ENCODE data around the gene IDH3B.

The IDH3B gene

DNA sequence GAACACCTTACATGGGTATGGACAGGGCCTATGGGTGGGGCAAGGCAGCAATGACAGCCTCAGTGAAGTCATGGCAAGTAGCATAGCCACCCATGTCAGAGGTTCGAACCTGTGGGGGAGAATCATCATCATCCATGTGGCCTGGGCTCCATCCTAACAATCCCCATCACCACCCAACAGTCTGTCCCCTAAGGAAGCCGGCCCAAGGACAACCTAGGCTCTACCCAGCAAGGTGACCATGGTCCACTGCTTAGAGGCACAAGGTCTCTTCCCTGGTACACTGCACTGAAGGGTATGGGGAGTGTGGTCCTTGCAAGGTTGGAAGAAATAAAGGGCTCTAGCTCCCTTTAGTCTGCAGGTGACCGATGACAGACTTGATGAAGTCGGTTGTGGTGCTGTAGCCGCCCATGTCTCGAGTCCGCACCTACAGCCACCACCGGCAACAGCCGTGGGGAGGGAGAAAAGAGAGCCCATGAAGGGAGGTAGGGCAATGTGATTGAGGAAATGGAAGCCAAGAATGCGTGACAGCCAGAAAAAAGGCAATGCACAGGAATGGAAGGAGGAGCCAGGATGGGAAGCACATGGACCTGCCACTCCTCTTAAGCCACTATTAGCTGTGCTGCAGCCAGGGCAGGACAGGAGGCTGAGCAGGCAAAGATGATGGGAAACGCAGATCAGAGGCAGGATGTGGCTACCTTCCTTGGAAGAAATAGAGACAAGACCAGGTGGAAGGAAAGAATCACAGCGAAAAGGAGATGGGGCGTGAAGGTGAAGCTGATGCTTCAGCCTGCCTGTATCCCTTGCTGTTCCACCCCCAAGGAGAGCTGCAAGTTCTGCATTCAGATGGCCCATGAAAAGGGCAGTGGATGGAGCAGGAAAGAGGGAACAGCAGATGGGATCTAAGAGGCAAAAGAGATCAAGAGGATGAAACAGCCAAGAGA lies 5.3 kb downstream of the IDH3B start:
- DNase-seq, result no peak

DNA sequence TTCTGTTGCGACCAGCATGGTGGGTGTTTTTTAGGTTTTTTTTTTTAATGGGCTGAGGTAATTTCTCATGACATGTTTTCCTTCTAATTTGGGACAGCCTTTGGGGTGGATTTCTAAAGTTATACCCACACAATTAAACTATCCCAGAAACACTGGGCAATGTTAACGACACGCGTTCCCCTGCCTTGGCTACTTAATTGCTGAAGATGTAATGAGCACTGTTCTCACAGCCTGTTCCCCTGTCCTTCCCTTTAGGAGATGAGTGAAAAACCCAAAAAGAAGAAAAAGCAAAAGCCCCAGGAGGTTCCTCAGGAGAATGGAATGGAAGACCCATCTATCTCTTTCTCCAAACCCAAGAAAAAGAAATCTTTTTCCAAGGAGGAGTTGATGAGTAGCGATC lies 6.3 kb downstream of the IDH3B start:
- no peak for DNase-seq

DNA sequence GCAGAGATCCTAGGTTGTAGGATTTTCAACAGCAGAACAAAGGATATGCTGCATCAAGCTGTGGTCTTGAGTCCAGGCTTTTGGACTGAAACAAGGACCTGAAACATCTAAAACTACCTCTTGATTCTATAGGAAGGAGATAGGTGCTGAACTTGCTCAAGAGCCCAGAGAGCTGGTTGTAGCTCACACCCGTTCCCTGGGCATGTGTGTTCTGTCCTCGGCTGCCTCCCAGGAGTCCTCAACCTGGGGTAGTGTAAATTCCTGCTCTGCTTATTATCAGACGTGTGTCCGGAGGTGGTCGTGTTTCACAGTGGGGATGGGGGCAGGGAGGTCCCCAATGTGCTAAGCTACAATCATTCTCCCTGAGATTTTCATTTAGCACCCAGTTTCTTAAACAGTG lies 6.8 kb downstream of the IDH3B start:
- no peak for DNase-seq

DNA sequence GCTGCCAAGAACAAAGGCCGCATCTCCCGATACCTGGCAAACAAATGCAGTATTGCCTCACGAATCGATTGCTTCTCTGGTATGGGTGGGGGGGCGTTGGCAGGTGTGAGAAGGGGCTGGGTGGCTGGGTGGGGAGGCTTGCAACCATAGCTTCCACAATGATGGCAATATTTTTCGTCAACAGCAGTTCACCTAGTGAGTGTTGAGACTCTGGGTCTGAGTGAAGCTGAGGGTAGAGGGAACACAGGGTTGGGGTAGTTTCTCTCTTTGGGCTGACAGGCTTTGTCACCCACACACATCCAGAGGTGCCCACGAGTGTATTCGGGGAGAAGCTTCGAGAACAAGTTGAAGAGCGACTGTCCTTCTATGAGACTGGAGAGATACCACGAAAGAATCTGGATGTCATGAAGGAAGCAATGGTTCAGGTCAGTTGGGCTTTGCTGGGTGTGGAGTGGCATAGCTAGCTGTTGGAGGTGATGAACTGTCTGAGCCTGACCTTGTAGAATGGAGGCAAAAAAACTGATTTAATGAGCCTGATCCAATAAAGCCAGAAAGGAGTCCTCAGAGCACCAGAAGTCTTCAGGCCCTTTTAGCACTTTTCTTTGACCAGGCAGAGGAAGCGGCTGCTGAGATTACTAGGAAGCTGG lies 7.4 kb downstream of the IDH3B start:
- no peak for DNase-seq

DNA sequence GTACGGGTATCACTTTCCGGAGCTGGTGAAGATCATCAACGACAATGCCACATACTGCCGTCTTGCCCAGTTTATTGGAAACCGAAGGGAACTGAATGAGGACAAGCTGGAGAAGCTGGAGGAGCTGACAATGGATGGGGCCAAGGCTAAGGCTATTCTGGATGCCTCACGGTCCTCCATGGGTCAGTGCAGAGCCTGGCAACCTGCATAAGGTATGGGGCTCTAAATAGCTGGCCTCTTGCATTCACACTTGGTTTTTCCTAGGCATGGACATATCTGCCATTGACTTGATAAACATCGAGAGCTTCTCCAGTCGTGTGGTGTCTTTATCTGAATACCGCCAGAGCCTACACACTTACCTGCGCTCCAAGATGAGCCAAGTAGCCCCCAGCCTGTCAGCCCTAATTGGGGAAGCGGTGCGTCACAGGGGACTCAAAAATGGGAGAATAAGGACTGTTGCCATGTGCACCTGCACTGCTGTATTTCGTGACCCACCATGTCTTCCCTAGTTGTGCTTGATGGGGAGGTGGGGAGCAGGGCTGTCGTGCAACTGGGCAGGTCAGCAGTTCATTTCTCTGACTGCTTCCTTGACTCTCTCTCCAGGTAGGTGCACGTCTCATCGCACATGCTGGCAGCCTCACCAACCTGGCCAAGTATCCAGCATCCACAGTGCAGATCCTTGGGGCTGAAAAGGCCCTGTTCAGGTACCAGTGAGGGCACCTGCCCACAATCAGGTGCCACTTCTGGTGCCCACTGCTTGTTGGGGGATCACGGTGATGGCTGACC lies 8.5 kb downstream of the IDH3B start:
- no peak for DNase-seq

DNA sequence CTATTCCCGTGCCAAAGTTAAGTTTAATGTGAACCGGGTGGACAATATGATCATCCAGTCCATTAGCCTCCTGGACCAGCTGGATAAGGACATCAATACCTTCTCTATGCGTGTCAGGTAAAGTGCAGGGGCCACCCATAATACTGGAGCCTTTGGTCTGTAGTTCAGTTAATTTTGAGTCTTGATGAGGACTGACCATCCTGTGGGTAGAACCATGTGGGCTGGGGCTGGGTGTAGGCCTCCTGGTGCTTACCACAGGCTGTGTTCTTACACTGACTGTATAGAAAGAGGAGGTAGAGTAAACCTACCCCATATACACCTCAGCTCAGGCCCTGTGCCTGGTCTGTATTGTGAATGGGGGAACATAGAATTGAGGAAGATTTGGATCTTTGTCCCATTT lies 9.2 kb downstream of the IDH3B start:
- DNase-seq, result no peak

DNA sequence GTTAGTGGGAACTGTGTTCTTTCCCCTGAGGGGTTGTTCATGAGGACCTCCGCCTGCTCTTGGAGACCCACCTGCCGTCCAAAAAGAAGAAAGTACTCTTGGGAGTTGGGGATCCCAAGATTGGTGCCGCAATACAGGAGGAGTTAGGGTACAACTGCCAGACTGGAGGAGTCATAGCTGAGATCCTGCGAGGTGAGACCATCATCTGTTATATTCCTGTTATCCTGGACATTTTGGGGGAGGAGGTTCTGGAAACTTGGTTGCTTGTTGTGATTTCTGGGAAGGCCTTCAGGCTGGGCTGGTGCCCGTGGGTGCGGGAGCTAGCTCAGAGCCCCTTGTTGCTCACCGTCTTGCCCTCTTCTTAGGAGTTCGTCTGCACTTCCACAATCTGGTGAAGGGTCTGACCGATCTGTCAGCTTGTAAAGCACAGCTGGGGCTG lies 9.6 kb downstream of the IDH3B start:
- no peak for DNase-seq

DNA sequence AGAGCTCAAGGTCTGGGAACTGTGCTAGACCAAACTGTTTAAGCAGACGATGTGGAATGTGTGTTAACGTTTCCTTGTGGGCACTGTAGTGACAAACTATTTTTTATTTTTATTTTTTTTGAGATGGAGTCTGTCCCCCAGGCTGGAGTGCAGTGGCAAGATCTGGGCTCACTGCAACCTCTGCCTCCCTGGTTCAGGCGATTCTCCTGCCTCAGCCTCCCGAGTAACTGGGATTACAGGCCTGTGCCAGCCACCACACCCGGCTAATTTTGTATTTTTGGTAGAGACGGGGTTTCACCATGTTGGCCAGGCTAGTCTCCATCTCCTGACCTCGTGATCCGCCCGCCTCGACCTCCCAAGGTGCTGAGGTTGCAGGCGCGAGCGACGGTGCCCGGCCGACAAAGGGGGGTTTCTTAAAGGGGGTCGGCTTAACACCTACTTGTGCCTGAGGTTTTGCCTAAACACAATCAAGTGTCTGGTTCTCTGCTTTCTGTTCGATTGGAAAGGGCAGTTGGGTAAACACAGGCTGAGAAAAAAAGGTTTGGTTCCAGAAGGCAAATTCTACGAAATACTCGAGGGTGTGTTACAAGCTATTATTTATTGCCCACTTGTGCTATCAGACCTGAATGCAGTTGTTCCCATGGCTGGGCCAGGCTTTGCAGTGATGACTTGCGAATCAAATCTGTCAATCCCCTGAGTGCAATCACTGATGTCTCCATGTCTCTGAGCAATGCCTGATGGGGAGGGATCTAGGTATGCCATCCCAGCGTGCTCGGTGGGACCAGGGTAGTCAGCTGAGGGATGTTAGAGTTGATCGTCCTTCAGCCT lies 10.2 kb downstream of the IDH3B start:
- DNase-seq, result no peak

DNA sequence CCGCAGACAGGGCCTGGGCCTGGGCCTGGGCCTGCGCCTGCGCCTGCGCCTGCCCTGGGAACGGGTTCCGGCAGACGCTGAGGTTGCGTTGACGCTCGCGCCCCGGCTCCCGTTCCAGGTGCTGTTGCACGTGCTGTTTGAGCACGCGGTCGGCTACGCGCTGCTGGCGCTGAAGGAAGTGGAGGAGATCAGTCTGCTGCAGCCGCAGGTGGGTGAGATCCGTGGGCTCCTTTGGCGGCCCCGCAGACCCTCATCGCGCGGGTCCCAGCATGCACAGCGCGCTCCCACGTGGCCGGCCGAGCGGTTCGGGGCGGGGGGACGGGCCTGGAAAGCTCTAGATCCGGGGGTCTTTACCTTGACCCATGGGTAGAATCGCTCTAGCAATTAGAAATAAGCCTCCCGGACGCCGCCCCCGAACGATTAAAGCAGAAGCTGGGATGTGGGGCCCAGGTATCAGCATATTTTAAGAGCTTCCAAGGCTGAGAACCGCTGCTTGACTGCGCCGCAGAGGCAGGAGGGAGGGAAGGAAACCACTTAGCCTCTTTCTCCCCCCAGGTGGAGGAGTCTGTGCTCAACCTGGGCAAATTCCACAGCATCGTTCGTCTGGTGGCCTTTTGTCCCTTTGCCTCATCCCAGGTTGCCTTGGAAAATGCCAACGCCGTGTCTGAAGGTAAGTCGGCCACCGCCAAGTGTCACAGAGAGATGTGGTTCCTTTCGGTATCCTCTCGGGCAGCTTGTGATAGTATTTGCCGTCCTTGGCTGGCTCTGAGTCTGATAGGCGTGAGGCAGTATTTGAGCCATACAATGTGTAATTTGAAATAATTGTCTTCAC lies 11.1 kb downstream of the IDH3B start:
- peak in 43 of 56 donors; percentile 19 to 83 (median 71) for DNase-seq

DNA sequence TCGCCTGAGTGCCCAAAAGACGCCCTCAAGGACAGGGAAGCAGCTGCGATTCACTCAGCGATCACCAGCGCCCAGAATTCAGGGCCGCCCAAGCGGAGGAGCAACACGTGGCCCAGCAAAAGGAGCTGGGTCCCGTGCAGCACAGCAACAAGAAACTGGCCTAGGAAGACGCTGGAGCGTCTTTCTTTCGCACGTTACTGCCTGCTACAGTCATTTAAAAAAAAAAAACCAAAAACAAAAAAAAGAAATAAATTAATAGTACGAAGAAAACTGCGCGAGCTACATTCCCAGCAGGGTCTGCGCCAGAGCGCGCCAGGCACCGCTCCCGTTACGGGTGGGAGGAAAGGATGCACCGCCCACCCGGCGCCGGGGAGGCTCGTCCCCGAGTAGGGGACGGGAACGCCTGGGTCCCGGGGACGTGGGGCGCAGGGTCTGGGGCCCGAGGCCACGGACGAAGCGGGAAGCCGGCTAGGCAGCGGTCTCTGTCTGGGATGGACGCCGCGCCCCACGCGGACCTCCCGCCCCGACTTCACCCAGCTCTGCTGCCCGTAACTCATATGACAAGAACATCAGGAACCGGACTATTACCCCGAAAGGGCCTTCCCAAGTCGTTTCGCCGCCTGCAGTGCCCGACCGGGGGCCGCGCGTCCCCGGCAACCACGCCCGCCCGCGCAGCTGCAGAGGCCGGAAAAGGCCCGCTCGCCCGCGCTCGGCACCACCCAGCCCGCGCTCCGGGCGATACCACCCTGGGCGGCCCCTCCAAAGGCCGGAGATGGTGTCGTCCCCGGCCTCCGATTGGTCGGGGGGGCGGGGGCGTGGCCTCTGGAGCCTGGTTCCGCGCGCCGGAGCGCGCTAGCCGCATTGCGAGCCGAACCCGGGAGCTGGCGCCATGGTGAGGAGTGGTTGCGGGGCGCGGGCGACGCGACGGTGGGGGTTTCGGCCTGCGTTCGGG lies 12.0 kb downstream of the IDH3B start, which contains the start of gene NOP56:
NOP56 (plus strand) TSS at position 861 of the 952 bp plus-strand sequence; CDS start at position 890, 29 bp downstream.
- DNase-seq, result peak; percentile 18 to 96 (median 90)

DNA sequence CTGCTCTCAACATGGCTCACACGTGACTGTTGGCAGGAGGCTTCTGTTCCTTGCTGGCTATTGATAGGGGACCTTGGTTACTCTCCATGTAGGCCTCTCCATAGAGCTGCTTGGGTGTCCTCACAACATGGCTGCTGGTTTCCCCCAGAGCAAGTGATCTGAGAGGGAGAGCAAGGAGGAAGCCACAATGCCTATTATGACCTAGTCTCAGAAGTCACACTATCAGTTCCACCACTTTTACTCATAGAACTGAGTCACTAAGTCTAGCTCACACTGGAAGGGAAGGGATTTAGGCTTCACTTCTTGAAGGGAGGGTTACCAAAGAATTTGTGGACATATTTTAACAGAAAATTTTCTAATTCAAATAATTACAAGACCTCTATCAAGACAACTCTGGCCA lies 20.3 kb downstream of the IDH3B start:
- no peak for DNase-seq

DNA sequence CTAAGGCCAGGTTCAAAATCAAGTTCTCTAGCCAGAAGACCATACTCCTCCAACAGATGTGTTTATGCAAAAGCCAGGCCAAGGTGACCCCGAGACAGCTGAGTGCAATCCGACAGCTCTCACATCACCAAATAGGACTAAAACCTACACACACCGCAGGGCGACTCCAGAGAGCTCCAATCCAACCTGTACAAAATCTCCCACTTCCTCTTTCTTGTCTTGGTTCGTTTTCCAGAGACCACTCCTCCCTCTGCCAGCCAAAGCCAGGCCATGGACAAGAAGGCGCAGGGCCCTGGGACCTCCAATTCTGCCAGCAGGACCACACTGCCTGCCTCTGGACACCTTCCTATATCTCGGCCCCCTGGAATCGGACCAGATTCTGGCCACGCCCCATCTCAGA lies 23.1 kb downstream of the IDH3B start:
- DNase-seq, result no peak

DNA sequence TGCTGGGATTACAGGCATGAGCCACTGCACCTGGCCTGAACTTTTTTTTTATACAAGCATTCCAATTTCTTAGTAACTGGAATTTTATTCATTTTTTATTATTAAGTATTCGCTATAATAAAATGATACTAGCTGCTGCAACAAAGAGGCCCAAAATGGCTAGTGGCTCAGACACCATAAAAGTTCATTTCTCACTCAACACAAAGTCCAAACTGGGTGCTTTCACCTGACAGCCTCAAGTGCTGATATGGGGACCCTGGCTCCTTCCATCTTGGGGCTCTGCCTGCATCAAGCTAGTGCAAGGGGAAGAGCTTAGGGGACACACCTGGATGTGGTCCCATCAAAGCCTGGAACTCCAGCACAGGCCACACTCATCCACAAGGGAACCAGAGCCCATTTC lies 23.8 kb downstream of the IDH3B start:
- no peak for DNase-seq

DNA sequence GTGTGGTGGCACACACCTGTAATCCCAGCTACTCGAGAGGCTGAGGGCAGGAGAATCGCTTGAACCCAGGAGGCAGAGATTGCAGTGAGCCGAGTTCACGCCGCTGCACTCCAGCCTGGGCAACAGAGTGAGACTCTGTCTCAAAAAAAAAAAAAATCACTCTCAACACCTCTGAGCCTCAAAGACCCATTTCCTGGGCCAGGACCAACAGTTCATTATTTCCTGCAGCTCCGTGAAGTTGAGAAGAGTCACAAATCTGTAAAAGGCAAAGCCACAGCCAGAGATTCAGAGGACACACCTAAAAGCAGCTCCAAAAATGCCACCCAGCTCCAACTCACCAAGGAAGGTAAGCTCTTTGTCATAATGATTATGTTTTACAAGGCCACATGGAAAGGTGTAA lies 26.8 kb downstream of the IDH3B start:
- DNase-seq, result no peak

DNA sequence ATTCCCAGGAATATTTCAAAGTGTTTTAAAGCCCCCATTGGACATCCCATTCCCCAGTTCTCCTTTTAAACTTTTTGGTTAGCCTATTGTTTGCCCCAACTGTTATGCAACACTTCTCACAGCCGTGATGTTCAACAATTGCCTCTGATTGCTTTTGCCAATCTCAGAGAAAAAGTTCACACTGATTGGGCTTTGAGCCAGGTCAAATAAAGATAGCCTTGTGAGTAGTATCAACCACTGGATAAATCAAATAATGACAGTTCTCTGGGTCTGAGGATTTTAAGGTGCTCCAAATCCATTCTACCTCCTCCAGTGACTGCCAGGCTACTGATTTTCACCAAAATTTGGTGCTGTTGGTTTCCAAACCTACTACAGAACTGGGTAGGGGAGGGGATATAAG lies 30.6 kb downstream of the IDH3B start:
- DNase-seq, result no peak

DNA sequence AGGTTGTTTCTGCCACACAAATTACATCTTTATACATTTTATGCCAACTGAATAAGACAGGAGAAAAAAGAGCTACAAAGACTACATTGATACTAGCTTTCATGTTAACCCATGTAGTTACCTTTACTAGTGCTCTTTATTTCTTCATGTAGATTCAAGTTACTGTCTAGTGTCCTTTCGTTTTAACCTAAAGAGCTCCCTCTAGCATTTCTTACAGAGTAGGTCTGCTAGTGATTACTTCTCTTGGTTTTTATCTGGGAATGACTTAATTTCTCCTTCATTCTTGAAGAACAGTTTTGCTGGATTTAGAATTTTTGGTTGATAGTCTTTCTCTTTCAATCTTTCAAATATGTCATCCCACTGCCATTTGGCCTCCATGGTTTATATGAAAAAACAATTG lies 32.8 kb downstream of the IDH3B start:
- DNase-seq, result no peak

DNA sequence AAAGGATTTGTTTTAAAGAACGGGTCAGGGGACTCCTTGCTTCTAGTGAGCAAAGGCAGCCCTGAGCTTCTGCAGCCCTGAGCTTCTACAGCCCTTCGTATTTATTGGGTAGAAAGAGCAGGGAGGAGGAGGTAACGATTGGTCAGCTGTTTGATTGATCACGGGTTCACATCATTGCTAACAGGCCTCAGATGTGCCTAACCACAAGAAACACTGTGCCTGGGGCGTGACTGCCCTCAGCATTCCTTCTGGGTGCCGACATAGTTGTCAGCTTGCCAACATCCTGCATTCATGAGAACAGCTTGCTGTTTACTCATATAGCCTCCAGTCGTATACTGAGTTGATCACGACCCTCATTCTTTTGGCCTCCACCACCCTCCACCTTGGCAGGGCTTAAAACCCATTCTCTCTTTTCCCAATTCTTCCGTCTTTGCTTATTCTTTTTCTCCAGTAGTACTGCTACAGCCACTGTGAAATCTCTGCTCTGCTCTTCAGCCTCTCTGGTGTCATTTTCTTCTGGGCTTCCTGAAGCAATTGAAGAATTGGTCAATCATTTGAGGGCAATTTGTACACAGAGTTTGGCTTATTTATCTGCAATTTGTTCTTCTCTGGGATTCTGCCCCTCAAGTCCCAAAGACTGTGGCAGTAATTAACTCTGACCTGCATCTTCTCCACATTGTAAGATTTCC lies 37.0 kb downstream of the IDH3B start:
- no peak for DNase-seq

DNA sequence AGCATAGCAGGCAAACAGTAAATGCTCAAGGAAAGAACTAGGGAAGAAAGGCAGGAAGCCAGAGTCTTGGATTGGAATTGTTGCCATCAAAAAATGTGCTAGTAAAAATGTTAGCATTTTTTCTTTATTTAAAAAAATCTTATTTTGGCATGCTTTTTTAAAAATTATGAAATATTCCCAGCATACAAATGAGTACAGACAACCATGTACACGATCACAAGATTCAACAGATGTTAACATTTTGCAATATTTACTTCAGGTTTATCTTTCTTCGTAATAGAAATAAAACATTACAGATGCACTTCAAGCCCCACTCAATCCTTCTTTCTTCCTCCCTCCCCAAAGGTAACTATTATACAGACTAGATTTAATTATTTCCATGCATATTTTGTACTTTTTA lies 39.0 kb downstream of the IDH3B start:
- no peak for DNase-seq
